Measurements from ENCODE around the gene CEMIP.

CEMIP gene

GRCh38 chr15:80778964-80779657 lies at the start of gene CEMIP:
CEMIP (plus strand) TSS chr15:80779370; CDS start chr15:80873880, 94,510 bp downstream.
- peak; percentile 28 for DNase-seq

- DNase-seq, result no peak
Observed at GRCh38 chr15:80730387-80730786, 48.8 kb upstream of the CEMIP start.

DNA sequence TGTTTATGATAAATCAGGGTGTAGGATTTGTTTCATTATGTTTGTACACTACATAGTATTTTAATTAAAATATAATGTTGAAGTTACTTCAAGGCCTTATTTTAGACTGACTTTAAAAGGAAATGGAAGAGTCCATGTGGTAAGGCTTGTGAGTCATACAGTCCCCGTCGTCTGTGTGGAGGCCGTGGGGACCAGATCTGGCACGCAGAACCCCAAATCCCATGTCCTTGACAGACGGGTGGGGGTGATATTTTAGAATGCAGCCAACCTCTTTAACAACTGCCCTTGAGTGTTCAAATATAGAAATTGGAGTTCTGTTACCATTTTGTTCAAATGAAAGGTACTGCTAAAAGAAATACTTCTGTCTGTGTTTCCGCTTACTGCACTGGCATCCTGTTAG lies 48.2 kb upstream of the CEMIP start:
- no peak for DNase-seq

- no peak for DNase-seq
Observed at GRCh38 chr15:80732167-80732566, 47.0 kb upstream of the CEMIP start.

- no peak for DNase-seq
Observed at GRCh38 chr15:80732818-80733217, 46.4 kb upstream of the CEMIP start.

- no peak for DNase-seq
Observed at GRCh38 chr15:80733460-80733859, 45.7 kb upstream of the CEMIP start.

DNA sequence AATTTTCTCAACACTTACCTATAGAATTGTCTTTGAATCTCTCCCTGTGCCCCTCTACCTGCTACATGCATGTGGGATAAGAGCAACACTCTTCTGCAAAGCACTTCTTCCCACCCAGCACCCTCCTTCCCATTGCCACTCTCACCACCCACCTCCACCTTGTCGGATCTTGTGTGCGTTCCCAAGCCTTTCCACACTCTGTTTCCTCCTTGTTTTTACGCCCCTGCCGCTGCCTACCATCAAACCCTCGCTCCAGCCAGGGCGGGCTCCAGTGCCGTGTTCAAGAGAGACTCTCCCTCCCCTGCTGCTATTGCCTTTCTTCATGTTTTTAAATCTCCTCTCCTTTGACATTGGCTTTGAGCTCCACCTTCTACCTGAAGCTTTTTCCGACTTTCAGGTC lies 43.8 kb upstream of the CEMIP start:
- DNase-seq, result no peak

DNA sequence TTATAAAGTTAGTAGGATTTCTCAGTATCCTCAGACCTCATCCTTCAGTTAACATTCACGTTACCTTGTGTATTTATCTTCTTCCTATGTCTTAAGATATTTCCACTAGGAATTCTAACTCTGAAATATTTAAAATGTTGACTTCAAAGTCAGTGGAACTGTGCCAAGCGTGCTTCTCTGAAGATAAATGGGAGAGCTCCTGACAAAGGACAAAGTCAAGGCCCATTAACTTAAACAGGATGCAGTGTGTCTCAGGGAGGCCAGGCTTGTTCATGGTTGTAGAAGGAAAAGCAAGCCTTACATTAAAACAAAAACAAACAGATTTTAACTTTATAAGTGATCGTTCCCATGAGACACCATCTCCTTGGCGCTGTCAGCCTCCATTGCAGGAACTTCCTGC lies 42.6 kb upstream of the CEMIP start:
- DNase-seq, result no peak

DNA sequence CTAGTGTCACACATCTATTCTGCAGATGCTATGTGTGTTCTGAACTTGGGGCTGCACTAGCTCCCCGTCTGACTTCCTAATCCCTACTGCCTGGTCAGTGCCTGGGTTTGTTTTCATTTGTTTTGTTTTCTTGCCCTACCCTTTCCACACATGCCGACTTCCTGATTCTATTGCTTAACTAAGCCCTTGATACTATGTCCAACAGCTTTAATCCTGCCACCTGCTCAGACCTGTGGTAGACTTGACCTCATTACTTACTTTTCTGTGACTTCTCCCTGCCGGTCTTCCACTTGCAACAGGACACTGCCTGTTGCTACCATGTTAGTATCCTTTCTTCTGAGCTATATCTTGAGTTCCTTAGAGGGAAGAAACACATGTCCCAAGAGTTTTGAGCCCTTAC lies 39.3 kb upstream of the CEMIP start:
- no peak for DNase-seq

DNA sequence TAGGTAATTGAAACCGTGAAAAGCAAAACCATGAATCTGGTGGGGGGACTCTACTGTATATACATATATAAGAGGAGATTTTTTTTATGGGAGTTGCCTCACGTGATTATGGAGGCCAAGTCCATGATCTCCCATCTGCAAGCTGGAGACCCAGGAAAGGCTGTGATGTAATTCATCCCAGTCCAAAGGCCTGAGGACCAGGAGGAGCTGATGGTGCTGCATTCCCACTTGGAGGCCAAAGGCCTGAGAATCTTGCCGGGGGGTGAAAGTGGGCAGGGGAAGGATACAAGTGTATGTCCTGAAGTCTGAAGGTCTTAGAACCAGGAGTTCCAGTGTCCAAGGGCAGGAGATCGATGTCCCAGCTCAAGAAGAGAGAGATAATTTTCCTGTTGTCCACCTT lies 37.1 kb upstream of the CEMIP start:
- DNase-seq, result no peak

DNA sequence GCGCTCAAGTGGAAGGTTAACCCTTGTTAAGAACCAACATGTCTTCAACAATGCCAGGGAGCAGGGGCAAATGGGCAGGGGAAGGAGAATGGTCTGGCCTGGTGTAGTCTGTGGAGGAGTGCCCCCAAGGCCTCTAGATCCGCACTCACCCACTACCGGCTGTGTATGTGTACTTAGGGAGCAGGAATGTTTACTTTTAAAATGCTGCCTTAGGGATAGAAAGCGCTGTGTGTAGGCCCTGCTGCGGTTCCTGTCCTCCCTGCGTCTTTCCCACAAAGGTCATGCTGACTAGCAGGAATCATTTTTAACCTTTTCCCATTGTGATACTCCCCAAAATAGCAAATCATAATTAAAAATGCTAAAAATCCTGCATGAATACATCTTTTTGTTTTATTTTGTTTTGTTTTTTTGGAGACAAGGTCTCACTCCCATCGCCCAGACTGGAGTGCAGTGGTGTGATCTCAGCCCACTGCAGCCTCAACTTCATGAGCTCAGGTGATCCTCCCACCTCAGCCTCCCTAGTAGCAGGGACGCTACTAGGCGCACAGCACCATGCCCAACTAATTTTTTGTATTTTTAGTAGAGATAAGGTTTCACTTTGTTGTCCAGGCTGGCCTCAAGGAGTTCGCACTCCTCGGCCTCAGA lies 35.9 kb upstream of the CEMIP start:
- DNase-seq, result no peak

DNA sequence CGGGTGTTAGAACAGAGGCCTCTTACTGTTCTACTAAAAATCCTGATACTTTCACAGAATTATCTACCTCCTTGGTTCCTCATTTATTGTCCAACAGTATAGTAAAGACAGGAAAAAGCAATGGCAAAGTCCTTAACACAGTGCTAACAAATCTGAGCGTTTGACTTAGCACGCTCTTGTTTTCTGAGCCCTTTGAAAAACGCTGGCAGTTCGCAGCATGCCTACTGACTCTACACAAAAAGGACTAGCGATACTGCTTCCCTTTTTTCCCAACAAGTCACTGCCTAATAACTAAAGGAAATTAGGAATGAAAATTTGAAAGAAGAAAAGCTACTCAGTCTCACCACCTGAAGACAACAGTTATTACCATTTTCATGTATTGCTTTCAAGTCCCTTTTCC lies 34.8 kb upstream of the CEMIP start:
- DNase-seq, result no peak

GRCh38 chr15:80744826-80745225 lies 34.3 kb upstream of the CEMIP start:
- DNase-seq, result no peak

GRCh38 chr15:80745888-80746287 lies 33.3 kb upstream of the CEMIP start:
- no peak for DNase-seq

GRCh38 chr15:80747317-80748053 lies 31.7 kb upstream of the CEMIP start:
- no peak for DNase-seq

GRCh38 chr15:80749589-80749988 lies 29.6 kb upstream of the CEMIP start:
- no peak for DNase-seq

DNA sequence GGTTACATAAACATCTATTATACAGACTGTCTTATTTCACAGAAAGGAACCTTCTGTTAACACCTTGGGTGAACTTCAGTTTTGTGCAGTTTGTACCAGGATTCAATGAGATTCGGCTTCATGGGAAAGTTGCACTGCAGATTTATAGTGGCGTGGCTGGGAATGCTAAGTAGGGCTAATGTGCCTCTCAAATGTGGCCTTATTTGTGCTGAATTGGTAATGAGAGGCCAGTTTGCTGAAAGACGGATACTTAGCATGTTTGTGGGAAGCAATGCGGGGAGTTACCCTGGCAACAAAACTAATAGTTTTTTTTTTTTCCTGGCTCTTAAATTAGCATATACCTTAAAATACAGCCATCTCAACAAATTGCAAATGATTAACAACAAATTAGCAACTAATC lies 28.6 kb upstream of the CEMIP start:
- no peak for DNase-seq

GRCh38 chr15:80752204-80752603 lies 27.0 kb upstream of the CEMIP start:
- DNase-seq, result no peak

GRCh38 chr15:80753161-80753560 lies 26.0 kb upstream of the CEMIP start:
- no peak for DNase-seq

GRCh38 chr15:80754014-80754413 lies 25.2 kb upstream of the CEMIP start:
- no peak for DNase-seq

DNA sequence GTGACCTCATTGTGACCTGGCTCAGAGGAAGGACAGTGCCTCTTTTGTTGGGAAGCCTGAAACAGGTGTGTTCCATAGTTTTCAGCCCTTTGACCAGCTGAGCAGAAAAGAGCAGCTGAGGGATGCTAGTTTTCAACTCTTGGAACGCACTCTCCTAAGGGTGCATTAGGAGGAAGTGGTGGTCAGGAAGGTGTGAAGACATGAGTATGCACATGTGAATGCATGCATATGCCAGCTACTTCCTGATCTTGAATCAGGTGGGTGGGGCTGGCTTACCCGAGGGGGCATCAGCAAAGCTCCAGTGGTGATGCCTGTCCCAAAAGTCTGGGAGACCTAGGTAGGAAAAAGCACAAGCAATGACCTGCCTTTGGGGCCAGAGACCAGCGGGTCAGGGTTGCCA lies 23.3 kb upstream of the CEMIP start:
- no peak for DNase-seq

DNA sequence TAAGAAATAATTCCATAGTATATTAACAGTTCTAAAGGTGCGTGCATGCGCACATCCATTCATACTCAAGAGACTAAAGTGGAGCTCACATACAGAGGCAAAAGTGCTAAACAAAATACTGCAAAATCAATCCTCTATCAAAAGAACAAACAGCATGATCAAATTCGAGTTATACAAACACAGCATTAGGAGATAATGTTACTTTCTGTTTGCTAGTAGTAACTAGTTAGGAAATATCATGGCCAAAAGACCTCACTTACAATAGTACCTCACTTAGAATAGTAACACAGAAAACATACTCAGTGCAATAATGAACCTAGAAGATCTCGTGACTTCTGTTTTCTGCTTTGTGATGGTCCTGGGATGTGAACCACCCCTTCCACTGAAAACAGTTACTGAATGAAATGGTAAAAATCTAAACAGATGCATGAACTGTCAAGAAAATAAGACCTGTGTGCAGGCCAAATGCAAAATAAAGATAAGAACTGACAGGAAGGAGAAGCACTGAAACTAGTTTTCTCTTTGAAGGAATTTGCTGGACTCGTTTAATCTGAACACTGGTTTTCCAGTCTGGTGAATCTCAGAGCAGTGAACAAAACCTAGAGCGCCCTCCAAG lies 20.9 kb upstream of the CEMIP start:
- no peak for DNase-seq

GRCh38 chr15:80760960-80761359 lies 18.2 kb upstream of the CEMIP start:
- DNase-seq, result no peak

DNA sequence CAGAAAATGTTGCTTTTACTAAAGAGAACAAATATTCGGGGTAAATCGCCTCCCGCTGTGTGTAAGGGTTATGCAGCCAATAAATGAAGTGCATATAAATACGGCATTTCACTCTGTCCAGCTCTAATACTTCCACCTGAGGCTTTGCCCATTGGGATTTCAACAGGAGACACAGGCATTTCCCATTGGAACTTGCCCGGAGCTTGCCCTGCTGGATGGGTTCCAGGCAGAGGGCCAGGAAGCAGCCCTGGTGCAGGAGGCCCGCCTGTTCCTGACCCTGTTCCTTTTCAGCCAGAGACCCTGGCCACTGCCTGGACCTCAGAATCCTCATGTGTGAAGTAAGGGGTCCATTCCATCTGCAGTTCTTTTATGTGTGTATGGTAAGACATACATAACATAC lies 17.4 kb upstream of the CEMIP start:
- no peak for DNase-seq
